Tibial nerve (tissue), 3 donors: Measurements from ENCODE around the gene FMO5.

Experiments
- EP300 ChIP-seq, 2 donors: sonication (generic); formaldehyde crosslinking; IDR thresholded peaks; one replicate each; pipeline ENCODE4 v1.6.1; 2017; ENCODE audit warnings: antibody characterized with exemption in 2 of 2, mild to moderate bottlenecking in 1 of 2
- POLR2A ChIP-seq, 2 donors: fragments of 450-650 bp; IDR thresholded peaks; one replicate each; pipeline ENCODE4 v1.6.1; 2017; ENCODE audit warnings: antibody characterized with exemption in 2 of 2, mild to moderate bottlenecking in 2 of 2, moderate library complexity in 2 of 2

DNA sequence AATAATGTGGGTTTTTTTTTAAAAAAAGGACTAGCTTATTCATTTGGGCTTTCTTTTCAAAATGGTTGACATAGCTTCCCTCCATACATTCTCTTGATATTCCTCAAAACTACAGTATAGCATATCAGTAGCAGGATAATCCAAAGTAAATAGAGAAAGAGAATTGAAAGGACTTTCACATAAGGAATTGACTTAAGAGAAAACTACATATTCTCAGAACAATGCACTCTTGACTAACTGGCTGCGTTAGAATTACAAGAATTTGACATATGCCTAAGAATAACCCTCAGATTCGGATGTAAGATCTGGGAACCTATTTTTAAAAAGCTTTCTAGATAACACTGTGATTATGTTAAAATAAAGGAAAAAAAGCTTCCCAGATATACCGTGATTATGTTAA is 56.0 kb downstream of the FMO5 start:
- no peak for TF ChIP-seq POLR2A (IDR thresholded peaks at IDR 0.05)
- TF ChIP-seq EP300 (IDR thresholded peaks at IDR 0.05): no peak
